ENCODE results near the gene PHACTR3. TPM values are rescaled to one million over a fixed set of nuclear protein-coding genes. Genes with fewer than 3 reads are reported as not detected.

PHACTR3 gene
- total RNA-seq, 1 experiment from 2014 or later, result not detected

DNA sequence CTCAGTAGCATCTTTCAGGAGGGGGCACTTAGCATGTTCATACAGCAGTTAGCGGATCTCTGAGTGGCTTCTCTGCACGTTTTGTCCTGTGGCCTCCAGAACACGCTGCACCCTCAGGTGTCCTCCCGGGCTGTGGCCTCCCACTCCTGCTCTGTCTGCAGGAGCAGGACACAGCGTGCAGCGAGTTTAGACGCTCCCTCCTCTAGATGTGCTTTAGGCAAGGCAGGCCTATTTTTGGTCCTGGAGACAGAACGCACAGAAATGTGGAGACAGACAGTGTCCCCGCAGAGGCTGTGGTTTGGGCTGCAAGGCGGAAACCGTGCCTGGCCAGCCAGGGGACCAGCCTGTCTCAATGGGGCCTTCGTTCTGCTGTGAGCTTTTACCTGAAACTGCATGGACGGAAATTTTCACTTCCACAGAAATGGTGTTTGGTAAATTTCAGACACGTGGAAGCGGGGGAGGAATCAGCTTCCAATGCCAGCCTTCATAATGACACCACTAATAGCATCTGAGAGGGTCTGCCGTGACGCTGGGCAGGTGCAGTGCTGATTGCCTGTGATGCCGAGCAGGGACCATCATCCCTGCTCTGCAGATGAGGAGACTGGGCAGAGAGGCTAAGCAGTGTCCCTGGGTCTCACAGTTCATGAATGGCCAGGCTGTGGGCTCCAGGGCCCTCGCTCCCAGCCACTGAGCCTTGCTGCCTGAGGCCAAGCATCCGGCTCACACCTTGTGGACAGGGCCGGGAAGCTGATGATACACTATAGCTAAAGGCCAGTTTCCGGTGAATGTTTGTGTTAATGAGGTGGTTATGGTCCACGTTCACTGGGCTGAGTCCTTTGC is 208.2 kb downstream of the PHACTR3 start:
- CTCF ChIA-PET, result no interaction called here
- Histone ChIP-seq H3K9ac (ENCODE audit: low read length) (no peak overlapping the region), H3K4me1 (ENCODE audit: control insufficient read depth in 1 of 2, insufficient read depth in 2 of 2, low read length in 2 of 2) (no peaks in the 10 kb centered on the region), H3K27me3 (ENCODE audit: insufficient read depth, low read length) (peaks cover 11% of the 10 kb centered on the region; the same call in 1 of the 2 replicates), H3K4me3 (replicated peaks in 1 of 2; ENCODE audit: low read depth in 1 of 2, low read length in 2 of 2) (no peak overlapping the region), H3K79me2 (ENCODE audit: insufficient read depth, low read length) (no peaks in the 10 kb centered on the region), H3K4me2 (ENCODE audit: low read length) (no peak overlapping the region), H3K9me2 (ENCODE audit: insufficient read depth) (no peaks in the 10 kb centered on the region), H2AFZ (ENCODE audit: low read depth, low read length, poor library complexity, severe bottlenecking) (no peak overlapping the region), H3K9me3 (ENCODE audit: control insufficient read depth in 1 of 2, insufficient read depth in 1 of 2, low read depth in 1 of 2, low read length in 2 of 2) (no peaks in the 10 kb centered on the region), H3K27ac (ENCODE audit: low read depth, low read length) (no peak overlapping the region), H3K36me3 (ENCODE audit: control insufficient read depth in 1 of 2, insufficient read depth in 2 of 2, low read length in 2 of 2) (no peaks in the 10 kb centered on the region), H4K20me1 (ENCODE audit: insufficient read depth) (no peaks in the 10 kb centered on the region)
- intact Hi-C loops (cut with micrococcal nuclease), result no loop called here
- BruUV-seq (replicated peaks), result no TSS peak
- TF ChIP-seq RAD21 (IDR thresholded peaks at IDR 0.05; ENCODE audit: low read depth) (no peak), EZH2phosphoT487 (IDR thresholded peaks at IDR 0.05; ENCODE audit: borderline replicate concordance) (no peak), YY1 (IDR thresholded peaks at IDR 0.05; ENCODE audit: extremely low read depth, insufficient replicate concordance, low read depth, low read length) (no peak), JUND (IDR thresholded peaks at IDR 0.05) (no peak), CEBPB (IDR thresholded peaks at IDR 0.05; ENCODE audit: low read depth) (no peak), SIN3A (IDR thresholded peaks at IDR 0.05; ENCODE audit: low read depth) (no peak), ELF1 (IDR thresholded peaks at IDR 0.05; ENCODE audit: borderline replicate concordance, low read depth) (no peak), FOSL1 (IDR thresholded peaks at IDR 0.05; ENCODE audit: low read depth) (no peak), EZH2 (IDR thresholded peaks at IDR 0.05) (no peak)
- TF ChIP-seq, protein P1, sequence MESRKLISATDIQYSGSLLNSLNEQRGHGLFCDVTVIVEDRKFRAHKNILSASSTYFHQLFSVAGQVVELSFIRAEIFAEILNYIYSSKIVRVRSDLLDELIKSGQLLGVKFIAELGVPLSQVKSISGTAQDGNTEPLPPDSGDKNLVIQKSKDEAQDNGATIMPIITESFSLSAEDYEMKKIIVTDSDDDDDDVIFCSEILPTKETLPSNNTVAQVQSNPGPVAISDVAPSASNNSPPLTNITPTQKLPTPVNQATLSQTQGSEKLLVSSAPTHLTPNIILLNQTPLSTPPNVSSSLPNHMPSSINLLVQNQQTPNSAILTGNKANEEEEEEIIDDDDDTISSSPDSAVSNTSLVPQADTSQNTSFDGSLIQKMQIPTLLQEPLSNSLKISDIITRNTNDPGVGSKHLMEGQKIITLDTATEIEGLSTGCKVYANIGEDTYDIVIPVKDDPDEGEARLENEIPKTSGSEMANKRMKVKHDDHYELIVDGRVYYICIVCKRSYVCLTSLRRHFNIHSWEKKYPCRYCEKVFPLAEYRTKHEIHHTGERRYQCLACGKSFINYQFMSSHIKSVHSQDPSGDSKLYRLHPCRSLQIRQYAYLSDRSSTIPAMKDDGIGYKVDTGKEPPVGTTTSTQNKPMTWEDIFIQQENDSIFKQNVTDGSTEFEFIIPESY (IDR thresholded peaks at IDR 0.05; ENCODE audit: extremely low read depth, insufficient replicate concordance, low read length), result no peak
- TF ChIP-seq, protein P2, sequence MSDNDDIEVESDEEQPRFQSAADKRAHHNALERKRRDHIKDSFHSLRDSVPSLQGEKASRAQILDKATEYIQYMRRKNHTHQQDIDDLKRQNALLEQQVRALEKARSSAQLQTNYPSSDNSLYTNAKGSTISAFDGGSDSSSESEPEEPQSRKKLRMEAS (IDR thresholded peaks at IDR 0.05), result no peak
- RAD21 ChIA-PET (ENCODE audit: low non-redundant PET in 1 of 2, low total read pairs in 2 of 2, uncharacterized antibody in 2 of 2, unreplicated experiment in 2 of 2), result no interaction called here
- POLR2A ChIA-PET, result no interaction called here
- no peak for ATAC-seq
- DNase-seq (ENCODE audit: low read depth, low spot score), result no peak

All from HCT116 (cell line).